Mammary epithelial cell (primary cell): ENCODE results near the gene AGPS.
"Not testable (repeated sequence)": the region's sequence is repeated elsewhere in the genome, so short reads cannot be mapped to it uniquely, and the experiment has no call there.

Experiments used
- EZH2 ChIP-seq: IDR thresholded peaks from 2 replicates; pipeline ENCODE4 v1.6.1; 2012; ENCODE audit warnings: low read length, inconsistent platforms, borderline replicate concordance
- TF ChIP-seq, protein P1 (sequence below), 2 donors: IDR thresholded peaks in 1 of 2; conservative IDR thresholded peaks in 1 of 2; 2 replicates each; pipeline ENCODE4 v1.5.1; 2011 to 2012; ENCODE audit warnings: inconsistent platforms in 2 of 2, low read length in 2 of 2, mild to moderate bottlenecking in 2 of 2, control low read depth in 1 of 2, low read depth in 1 of 2; ENCODE audit not compliant: insufficient read depth in 1 of 2; ENCODE audit errors: extremely low read depth in 1 of 2

DNA sequence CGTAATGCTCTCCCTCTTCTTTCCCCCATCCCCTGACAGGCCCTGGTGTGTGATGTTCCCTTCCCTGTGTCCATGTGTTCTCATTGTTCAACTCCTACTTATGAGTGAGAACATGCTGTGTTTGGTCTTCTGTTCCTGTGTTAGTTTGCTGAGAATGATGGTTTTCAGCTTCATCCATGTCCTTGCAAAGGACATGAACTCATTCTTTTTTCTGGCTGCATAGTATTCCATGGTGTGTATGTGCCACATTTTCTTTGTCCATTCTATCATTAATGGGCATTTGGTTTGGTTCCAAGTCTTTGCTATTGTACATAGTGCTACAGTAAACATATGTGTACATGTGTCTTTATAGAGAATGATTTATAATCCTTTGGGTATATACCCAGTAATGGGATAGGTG is 24.6 kb upstream of the AGPS start:
- TF ChIP-seq, protein P1, sequence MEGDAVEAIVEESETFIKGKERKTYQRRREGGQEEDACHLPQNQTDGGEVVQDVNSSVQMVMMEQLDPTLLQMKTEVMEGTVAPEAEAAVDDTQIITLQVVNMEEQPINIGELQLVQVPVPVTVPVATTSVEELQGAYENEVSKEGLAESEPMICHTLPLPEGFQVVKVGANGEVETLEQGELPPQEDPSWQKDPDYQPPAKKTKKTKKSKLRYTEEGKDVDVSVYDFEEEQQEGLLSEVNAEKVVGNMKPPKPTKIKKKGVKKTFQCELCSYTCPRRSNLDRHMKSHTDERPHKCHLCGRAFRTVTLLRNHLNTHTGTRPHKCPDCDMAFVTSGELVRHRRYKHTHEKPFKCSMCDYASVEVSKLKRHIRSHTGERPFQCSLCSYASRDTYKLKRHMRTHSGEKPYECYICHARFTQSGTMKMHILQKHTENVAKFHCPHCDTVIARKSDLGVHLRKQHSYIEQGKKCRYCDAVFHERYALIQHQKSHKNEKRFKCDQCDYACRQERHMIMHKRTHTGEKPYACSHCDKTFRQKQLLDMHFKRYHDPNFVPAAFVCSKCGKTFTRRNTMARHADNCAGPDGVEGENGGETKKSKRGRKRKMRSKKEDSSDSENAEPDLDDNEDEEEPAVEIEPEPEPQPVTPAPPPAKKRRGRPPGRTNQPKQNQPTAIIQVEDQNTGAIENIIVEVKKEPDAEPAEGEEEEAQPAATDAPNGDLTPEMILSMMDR (conservative IDR thresholded peaks at IDR 0.05 in 1 of 2, IDR thresholded peaks at IDR 0.05 in 1 of 2; ENCODE audit: extremely low read depth in 1 of 2, insufficient read depth in 1 of 2, low read depth in 1 of 2, low read length in 2 of 2): not testable (repeated sequence)
- TF ChIP-seq EZH2: not testable (repeated sequence)
